ENCODE measurements around the gene TXNDC11. TPM values are rescaled to one million over a fixed set of nuclear protein-coding genes. Genes with fewer than 3 reads are reported as not detected.
"Not testable (repeated sequence)": the region's sequence is repeated elsewhere in the genome, so short reads cannot be mapped to it uniquely, and the experiment has no call there.

Gene TXNDC11, protein sequence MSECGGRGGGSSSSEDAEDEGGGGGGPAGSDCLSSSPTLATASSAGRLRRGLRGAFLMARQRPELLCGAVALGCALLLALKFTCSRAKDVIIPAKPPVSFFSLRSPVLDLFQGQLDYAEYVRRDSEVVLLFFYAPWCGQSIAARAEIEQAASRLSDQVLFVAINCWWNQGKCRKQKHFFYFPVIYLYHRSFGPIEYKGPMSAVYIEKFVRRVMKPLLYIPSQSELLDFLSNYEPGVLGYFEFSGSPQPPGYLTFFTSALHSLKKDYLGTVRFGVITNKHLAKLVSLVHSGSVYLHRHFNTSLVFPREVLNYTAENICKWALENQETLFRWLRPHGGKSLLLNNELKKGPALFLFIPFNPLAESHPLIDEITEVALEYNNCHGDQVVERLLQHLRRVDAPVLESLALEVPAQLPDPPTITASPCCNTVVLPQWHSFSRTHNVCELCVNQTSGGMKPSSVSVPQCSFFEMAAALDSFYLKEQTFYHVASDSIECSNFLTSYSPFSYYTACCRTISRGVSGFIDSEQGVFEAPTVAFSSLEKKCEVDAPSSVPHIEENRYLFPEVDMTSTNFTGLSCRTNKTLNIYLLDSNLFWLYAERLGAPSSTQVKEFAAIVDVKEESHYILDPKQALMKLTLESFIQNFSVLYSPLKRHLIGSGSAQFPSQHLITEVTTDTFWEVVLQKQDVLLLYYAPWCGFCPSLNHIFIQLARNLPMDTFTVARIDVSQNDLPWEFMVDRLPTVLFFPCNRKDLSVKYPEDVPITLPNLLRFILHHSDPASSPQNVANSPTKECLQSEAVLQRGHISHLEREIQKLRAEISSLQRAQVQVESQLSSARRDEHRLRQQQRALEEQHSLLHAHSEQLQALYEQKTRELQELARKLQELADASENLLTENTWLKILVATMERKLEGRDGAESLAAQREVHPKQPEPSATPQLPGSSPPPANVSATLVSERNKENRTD
- polyA plus RNA-seq (ENCODE audit: insufficient read length in 10 of 10): 10 to 100 TPM; 16.8 to 24.6 (median 21.1) TPM
- long read RNA-seq, donor 1, partial matches to known transcripts: 5 of 5 reads
- long read RNA-seq, donor 1, other reads (novel, unspliced or antisense): 0 of 5 reads
- long read RNA-seq, donor 2: 0 reads
- long read RNA-seq, donor 3, partial matches to known transcripts: 0 of 1 reads
- long read RNA-seq, donor 3, other reads (novel, unspliced or antisense): 0 of 1 reads
- long read RNA-seq, donor 4: 0 reads
- long read RNA-seq, donor 5, partial matches to known transcripts: 21 of 22 reads
- long read RNA-seq, donor 5, other reads (novel, unspliced or antisense): 0 of 22 reads
- long read RNA-seq, donor 6, partial matches to known transcripts: 0 of 1 reads
- long read RNA-seq, donor 6, other reads (novel, unspliced or antisense): 0 of 1 reads
- long read RNA-seq, donor 7, partial matches to known transcripts: 0 of 2 reads
- long read RNA-seq, donor 7, other reads (novel, unspliced or antisense): 0 of 2 reads
- long read RNA-seq, donor 8: 0 reads
- long read RNA-seq, donor 9: 0 reads

DNA sequence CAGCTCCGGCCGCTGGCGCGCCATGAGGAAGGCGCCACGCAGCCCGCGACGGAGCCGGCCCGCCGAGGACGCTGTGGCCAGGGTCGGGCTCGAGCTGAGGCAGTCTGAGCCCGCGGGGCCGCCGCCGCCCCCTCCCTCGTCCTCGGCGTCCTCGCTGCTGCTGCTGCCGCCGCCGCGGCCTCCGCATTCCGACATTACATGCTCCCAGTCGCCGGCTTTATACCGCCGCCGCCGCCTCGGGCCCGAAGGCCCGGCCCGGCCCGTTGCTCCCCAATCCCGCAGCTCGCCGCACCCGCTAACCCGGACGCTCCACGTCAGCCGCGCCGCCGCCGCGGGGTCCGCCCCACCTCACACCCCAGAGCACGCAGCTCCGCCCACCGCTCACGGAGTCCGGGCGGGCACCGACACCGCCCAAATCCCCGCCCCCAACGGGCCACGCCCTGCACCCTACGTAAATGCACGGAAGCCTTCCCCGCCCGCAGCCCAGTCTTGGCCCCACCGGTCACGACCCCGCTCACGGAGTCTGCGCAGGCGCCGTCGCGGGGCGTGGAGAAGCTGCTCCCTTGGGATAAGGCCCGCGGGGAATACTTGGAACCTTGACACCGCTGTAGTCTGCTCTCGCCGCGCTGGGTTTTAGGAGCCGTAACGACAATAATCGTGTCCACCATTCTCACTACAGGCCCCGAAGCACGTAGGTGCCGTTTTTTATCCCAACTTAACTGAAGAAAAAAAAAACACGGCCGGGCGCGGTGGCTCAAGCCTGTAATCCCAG lies at the start of gene TXNDC11:
Gene TXNDC11, minus strand, starts transcription at position 322 of the 772 bp plus-strand sequence. Its CDS starts 127 bp downstream, at position 195.
- peak; percentile 98 to 99 (median 99) for DNase-seq

DNA sequence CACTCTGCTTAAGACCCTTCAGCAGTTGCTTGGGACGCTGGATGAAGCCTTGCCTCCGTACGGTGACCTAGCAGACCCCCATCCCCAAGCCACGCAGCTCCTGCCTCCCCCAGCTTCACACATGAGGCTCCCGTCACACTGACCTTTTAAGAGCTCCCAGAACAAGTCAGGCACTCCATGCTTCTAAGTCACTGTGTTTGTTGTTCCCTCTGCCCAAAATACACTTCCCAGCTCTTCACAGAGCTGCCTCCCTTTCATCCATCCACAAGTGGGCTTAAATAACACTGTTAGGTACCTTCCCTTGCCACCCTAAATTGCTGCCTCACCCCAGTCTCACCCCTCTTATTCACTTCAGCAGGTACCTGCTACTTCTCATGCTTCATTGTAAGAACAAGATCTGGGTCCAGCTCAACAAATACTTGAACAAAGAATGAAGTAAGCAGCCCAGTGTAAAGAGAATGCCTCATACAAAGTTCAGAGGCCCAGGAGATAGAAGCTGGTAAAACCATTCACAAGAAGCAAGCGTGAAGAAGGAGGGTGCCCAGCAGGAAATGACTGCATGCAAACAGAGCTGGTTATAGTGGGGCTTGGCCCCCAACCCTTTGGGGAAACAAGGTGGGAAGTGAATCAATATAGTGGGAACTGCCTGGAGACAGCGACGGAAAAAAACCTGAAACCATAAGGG lies 48.6 kb upstream of the TXNDC11 start:
- no peak for DNase-seq

DNA sequence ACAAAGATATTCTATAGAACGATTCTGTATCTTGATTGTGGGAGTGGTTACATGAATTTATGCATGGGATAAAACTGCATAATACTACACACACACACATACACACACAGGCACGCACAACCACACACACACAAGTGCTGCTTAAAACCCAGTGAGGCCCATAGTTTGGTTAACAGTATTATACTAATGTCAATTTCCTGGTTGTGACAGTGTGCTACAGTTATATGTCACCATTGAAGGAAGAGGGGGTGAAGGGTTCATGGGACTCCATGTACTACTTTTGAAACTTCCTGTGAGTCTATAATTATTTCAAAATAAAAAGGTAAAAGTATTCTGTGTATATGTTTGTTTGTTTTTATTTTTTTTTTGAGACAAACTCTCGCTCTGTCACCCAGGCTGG lies 46.3 kb upstream of the TXNDC11 start:
- DNase-seq: no peak

DNA sequence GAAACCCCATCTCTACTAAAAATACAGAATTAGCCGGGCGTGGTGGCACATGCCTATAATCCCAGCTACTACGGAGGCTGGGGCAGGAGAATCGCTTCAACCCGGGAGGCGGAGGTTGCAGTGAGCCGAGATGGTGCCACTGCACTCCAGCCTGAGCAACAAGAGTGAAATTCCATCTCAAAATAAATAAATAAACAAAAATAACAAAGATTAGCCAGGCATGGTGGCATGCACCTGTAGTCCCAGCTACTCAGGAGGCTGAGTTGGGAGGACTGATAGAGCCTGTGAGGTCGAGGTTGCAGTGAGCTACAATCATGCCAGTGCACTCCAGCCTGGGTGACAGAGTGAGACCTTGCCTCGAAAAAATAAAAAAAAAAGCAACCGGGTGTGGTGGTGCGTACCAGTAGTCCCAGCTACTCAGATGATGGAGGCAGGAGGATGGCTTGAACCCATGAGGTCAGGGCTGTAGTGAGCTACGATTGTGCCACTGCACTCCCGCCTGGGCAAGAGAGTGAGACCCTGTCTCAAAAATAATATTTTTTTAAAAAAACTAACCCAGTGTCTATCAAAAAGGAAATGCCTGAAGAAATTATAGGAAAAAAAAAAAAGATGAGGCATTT lies 42.4 kb upstream of the TXNDC11 start:
- not testable (repeated sequence) for DNase-seq

DNA sequence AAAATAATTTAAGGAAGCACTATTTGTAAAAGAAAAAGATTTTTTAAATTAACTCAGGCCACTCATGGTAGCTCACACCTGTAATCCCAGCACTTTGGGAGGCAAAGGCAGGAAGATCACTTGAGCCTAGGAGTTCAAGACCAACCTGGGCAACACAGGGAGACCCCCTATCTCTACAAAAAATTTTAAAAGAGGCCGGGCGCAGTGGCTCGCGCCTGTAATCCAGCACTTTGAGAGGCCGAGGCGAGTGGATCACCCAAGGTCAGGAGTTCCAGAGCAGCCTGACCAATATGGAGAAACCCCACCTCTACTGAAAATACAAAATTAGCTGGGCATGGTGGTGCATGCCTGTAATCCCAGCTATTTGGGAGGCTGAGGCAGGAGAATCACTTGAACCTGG lies 41.7 kb upstream of the TXNDC11 start:
- not testable (repeated sequence) for DNase-seq

DNA sequence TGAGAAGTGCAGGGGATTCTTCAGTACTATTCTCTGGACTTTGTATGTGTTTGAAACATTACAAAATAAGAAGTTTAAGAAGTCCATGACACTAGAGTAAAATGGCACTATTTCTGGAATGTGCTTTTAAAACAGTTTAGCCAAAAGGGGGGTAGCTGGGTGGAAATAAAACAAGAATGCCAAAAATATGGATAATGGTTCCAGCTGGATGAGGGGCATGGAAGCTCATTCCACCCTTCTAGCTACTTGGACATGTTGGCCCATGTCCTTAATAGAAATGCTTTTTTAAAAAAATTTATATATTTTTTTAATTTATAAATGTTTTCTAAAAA lies 41.3 kb upstream of the TXNDC11 start:
- no peak for DNase-seq

DNA sequence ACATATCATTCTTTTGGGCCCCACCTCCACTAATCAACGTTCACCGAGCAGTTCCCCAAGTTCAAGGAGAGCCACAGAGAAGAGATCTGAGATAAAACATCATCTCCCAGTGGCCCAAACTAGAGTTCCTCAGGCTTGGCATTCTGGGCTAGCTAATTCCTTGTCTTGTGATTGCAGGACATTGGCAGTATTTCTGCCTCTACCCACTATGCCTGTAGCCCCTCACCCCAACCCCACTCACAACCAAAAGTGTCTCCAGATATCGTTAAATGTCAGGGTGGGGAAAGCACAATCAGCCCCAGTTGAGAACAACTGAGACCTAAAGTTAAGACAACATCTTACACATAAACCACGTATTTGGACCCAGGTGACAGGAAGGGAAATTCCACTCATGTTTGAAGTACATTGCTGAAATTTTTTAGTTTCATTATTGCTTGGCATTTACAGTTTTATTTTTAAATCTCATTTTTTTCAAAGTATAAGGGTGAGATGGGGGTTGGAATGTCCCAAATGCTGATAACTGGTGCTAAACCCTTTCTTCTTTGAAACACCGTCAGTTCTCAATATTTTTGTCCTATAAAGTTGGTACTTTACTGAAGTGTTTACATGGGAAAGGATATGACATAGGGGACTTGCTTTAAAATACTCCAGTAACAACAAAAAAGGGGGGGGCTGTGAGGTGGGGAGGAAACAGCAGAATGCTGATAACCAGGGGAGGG lies 40.8 kb upstream of the TXNDC11 start:
- DNase-seq: no peak

DNA sequence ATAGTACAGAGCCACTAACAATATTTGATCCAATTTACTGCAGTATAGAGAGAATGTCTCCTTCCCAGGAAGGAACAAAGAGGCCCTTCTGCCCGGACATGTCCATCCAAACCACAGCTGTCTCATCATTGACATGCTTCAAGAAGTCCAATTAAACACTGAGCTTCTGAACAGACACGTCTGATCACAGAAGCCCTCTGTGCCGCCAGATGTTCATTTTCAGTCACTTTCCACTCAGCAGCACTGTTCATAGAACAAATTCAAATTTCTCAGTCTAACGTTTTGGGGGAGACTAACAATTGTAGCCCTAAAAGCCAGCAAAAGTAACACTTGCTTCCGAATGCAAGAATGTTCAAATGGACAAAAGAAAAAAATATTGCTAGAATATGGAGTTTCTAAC lies 39.1 kb upstream of the TXNDC11 start:
- DNase-seq: peak in 1 of 3 donors; percentile 53

DNA sequence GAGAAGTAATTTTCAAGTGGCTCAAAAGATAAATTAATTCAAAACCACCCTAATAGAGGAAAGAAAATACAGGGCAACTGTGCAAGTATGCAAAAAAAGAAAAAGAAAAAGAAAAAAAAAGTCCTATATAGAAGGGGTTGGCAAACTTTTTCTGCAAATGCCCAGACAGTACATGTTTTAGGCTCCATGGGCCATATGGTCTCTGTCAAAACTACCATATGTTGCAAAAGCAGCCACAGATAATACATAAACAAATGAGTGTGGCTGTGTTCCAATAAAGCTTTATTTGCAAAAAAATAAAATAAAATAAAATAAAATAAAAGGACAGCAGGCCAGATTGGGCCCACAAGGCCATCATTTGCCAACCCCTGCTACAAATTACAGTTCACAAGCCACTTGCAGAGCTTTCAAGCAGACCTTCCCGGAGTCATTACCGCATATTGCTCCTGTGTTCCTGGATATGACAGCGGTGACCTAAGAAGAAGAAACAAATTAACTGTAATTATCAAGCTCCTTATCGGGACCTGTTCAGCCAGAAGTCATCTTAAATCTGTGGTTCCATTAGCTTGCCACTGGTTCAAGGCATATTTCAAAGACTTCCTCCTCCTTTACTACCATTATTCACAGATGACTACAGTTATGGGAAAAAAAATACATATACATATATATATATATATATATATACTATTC lies 38.5 kb upstream of the TXNDC11 start:
- no peak for DNase-seq

DNA sequence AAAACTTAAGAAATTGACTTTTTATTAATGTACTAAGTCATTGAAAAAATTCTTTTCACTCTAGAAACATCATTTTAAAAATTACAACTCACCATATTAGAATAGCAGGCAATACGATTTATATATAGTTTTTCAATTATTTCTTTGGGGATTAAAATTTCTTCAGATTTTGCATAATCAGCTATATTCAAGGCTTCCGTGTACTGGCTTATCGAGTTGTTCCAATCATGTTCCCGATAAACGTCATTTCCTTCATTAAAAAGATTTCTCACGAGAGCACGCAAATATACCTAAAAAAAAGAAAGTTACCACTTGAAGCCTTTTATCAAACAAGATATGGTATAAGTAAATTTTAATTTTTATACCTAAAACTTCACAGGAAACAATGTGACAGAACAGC lies 36.4 kb upstream of the TXNDC11 start:
- DNase-seq: no peak

DNA sequence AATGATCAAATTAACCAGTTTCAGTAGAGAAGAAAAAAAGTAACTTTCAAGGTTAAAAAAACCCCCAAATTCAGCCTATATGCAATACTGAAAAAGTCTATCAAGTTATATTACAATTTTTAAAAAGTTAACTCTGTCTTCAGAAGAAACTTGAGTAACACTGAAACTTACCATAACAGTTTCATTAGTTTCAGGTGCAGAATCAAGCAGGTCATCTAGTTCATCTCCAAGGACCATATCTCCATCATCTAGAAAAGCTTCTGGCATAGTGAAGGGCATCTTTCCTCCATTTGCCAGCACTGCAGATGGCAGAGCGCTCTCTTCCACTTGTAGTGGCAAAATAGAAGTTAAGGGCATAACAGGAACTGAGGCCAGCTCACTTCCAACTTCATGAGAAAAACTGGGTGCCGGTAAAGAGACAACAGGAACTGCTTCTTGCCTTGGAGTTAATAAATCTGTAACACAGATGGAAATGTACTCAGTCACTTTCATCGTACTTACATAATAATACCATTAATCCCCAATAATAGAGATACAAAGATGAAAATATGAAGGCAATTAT lies 31.5 kb upstream of the TXNDC11 start:
- DNase-seq: no peak

DNA sequence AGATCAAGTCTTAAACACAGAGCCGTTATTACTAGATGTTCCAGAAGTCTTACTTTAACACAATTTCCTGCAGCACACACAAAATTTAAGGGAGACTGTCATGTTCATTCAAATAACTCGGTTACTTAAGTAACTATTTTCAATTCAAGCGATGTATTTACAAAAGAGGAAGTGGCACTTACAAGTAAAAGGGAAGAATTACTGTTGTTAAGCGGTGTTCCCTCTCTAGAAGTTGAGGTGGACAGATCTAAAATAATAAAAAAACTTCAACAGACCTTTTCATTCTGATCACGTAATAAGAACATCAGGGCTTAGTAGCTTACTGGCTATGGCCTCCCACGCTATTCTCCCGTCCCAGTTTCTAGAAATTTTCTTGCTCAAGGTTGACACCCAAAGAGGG lies 26.2 kb upstream of the TXNDC11 start:
- no peak for DNase-seq

DNA sequence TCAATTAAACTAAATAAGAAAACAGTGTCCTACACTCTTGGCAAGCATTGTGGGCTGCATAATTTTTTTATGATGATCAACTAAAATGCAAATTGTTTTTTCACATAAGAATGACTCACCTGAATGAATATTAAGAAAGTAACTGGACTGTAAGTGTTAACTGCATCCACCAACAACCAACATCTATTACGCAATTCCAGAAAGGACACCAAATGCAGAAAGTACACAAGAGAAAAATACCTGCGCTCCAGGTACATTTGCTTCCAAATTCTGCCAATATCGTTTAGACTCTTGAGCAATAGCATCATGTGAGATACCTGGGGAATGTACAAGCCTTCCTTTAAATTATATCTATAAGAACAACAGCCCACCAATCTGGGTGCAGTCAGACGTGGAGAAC lies 19.8 kb upstream of the TXNDC11 start:
- DNase-seq: no peak

DNA sequence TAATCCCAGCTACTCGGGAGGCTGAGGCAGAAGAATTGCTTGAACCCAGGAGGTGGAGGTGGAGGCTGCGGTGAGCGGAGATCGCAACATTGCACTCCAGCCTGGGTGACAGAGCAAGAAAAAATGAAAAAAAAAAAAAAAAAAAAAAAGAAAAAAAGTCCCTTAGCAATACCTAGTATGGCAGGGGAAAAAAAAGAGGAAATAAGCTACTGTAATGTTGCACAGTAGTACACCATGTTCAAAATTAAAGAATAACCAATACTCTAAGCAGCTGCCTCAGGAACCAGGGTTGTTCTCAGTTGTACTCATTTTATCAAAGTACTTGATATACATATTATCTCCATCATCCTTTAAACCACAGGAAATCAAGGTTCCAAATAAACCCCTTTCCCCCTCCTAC lies 17.3 kb upstream of the TXNDC11 start:
- DNase-seq: no peak

DNA sequence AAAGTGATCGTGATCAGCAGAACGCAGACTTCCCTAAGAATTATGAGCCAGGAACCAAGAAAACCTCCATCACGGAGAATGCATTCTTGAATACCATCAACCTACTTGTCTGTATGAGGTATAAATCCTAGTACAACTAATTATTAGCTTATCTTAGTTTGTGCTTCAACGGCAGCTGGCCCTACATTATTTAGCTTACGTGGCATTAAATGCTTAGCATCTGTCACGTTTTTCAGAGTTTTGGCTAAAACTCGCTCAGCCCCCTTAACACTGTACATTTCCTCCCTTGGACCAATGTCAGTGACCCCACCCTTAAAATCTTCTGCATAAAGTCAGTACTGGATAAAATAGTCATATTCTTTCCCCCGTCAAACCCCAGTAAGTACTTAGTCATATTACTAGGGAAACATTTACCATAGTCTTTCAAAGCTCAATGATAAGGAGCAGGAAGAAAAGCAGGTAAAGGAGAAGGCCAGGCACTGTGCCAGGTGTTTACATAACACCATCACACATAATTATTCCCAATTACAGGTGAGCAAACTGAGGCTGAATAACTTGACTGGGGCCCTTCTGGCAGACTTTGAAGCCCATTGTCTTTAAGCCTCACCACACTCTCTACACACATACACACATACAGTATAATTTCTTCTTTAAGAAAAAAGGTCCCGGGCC lies 16.6 kb upstream of the TXNDC11 start:
- no peak for DNase-seq

DNA sequence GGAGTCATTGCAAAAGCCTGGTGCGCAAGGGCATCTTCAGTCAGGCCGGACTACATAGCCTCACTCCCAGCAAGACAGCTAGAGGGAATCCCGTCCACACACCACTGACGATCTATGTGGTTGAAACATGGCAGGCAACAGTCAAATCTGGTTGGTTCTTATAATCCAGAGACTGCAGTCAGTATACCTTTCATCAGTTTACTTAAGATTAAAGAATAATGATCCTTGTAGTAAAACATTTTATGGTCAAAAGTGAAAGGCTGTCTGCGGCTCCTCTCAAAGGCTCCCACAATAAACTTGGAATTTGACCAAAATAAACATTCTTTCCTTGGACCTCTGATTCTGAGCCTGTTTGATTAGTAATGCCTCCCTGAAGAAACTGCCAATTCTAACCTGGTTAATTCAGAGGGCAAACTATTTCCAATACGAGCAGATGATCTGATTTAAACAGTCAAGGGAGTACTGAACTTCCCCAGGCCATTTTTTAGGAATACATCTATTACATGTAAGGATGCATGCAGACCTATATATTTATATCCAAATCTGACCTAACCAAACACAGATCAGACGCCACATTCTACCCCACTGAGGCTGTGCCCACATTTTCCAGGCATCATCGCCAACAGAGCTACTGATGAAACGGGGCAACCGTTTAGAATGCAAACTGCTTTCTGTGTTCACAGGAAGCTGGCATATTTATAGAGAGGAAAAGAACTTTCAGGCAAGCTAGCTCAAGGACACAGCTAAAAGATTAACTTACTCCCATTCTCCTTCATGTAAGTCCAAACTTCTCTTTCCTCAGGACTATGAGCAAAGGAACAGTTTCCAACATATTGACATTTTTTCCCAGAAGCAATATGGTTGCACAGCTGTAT lies 15.3 kb upstream of the TXNDC11 start:
- DNase-seq: no peak
